RCC 7860 (cell line): Measurements from ENCODE around the gene PACSIN1.
"Not testable (repeated sequence)": the region's sequence is repeated elsewhere in the genome, so short reads cannot be mapped to it uniquely, and the experiment has no call there.

ENCODE experiments used
- DNase-seq: peaks from one replicate; pipeline ENCODE4 v3.0.0-alpha.2; 2015; ENCODE audit warnings: low spot score
- FAIRE-seq: peaks from 2 replicates; lab custom pipeline; 2012; peaks lifted over from hg19 to GRCh38; lab: Jason Lieb, UNC

Gene PACSIN1

GRCh38 chr6:34457742-34458735, 7.8 kb upstream of the PACSIN1 start:
- DNase-seq (no peak), FAIRE-seq (no peak)

GRCh38 chr6:34459899-34460593, 5.8 kb upstream of the PACSIN1 start:
- DNase-seq = peak; percentile 28
- no peak for FAIRE-seq

- no peak for DNase-seq
- no peak for FAIRE-seq
Observed at GRCh38 chr6:34460796-34461507, 4.9 kb upstream of the PACSIN1 start.

- DNase-seq (no peak), FAIRE-seq (no peak)
Observed at GRCh38 chr6:34462010-34462409, 3.9 kb upstream of the PACSIN1 start.

GRCh38 chr6:34462551-34462971, 3.3 kb upstream of the PACSIN1 start:
- FAIRE-seq = no peak
- no peak for DNase-seq

GRCh38 chr6:34463299-34463698, 2.6 kb upstream of the PACSIN1 start:
- DNase-seq (no peak), FAIRE-seq (no peak)

GRCh38 chr6:34463849-34464248, 2.0 kb upstream of the PACSIN1 start:
- FAIRE-seq = no peak
- DNase-seq = no peak

- no peak for DNase-seq
- FAIRE-seq = no peak
Observed at GRCh38 chr6:34466242-34467185, 638 bp downstream of the PACSIN1 start.

GRCh38 chr6:34468378-34468892, 2.6 kb downstream of the PACSIN1 start:
- FAIRE-seq (no peak), DNase-seq (no peak)

- FAIRE-seq = no peak
- no peak for DNase-seq
Observed at GRCh38 chr6:34469499-34469898, 3.6 kb downstream of the PACSIN1 start.

- DNase-seq (no peak), FAIRE-seq (no peak)
Observed at GRCh38 chr6:34472425-34472824, 6.5 kb downstream of the PACSIN1 start.

GRCh38 chr6:34473967-34474366, 8.1 kb downstream of the PACSIN1 start:
- DNase-seq = no peak
- no peak for FAIRE-seq

- DNase-seq = no peak
- FAIRE-seq = no peak
Observed at GRCh38 chr6:34474754-34475153, 8.9 kb downstream of the PACSIN1 start.

- no peak for FAIRE-seq
- no peak for DNase-seq
Observed at GRCh38 chr6:34475238-34475682, 9.4 kb downstream of the PACSIN1 start.

- FAIRE-seq = no peak
Observed at GRCh38 chr6:34475767-34476328, 10.0 kb downstream of the PACSIN1 start.

GRCh38 chr6:34476447-34476846, 10.6 kb downstream of the PACSIN1 start:
- FAIRE-seq = no peak
- no peak for DNase-seq

More at GRCh38 chr6:34475767-34476328, 10.0 kb downstream of the PACSIN1 start:
- no peak for DNase-seq

GRCh38 chr6:34476921-34477320, 11.0 kb downstream of the PACSIN1 start:
- FAIRE-seq (no peak), DNase-seq (no peak)

GRCh38 chr6:34478796-34479195, 12.9 kb downstream of the PACSIN1 start:
- no peak for DNase-seq
- no peak for FAIRE-seq

GRCh38 chr6:34483781-34484180, 17.9 kb downstream of the PACSIN1 start:
- DNase-seq, FAIRE-seq: not testable (repeated sequence)
